Measurements from ENCODE around the gene GC. TPM values are rescaled to one million over a fixed set of nuclear protein-coding genes. Genes with fewer than 3 reads are reported as not detected.

The GC gene
- total RNA-seq, 1 experiment from 2014 or later: 1.8 TPM

GRCh38 chr4:71711985-71712348 lies 71.9 kb downstream of the GC start:
- H3K27ac ChIP-seq (ENCODE audit: low read depth, low read length): no peak overlapping the region
- intact Hi-C loops (cut with micrococcal nuclease): loop anchor here (2.0 to 5.0 kb wide), 5 partner anchors 441 to 1059 kb away; no protein-coding TSS in a partner anchor
- H3K9me2 ChIP-seq (ENCODE audit: insufficient read depth): no peaks in the 10 kb centered on the region
- DNase-seq (ENCODE audit: low read depth, low spot score): no peak
- no peak overlapping the region for H3K4me3 ChIP-seq (replicated peaks in 1 of 2; ENCODE audit: low read depth in 1 of 2, low read length in 2 of 2)
- H3K4me1 ChIP-seq (ENCODE audit: control insufficient read depth in 1 of 2, insufficient read depth in 2 of 2, low read length in 2 of 2): no peaks in the 10 kb centered on the region
- CTCF ChIA-PET: interaction anchor here (1.0 to 1.2 kb wide), 2 partner anchors 528 to 1111 kb away, joined by 4 read pairs; no protein-coding TSS in a partner anchor
- POLR2A ChIA-PET: no interaction called here
- no peak overlapping the region for H3K4me2 ChIP-seq (ENCODE audit: low read length)
- no peaks in the 10 kb centered on the region for H3K27me3 ChIP-seq (ENCODE audit: insufficient read depth, low read length)
- H3K79me2 ChIP-seq (ENCODE audit: insufficient read depth, low read length): no peaks in the 10 kb centered on the region
- no peaks in the 10 kb centered on the region for H4K20me1 ChIP-seq (ENCODE audit: insufficient read depth)
- no peak for ATAC-seq
- H3K9ac ChIP-seq (ENCODE audit: low read length): no peak overlapping the region
- no TSS peak for BruUV-seq (replicated peaks)
- no peaks in the 10 kb centered on the region for H3K9me3 ChIP-seq (ENCODE audit: control insufficient read depth in 1 of 2, insufficient read depth in 1 of 2, low read depth in 1 of 2, low read length in 2 of 2)
- H2AFZ ChIP-seq (ENCODE audit: low read depth, low read length, poor library complexity, severe bottlenecking): no peak overlapping the region
- RAD21 ChIA-PET (ENCODE audit: low non-redundant PET in 1 of 2, low total read pairs in 2 of 2, uncharacterized antibody in 2 of 2, unreplicated experiment in 2 of 2): no interaction called here
- H3K36me3 ChIP-seq (ENCODE audit: control insufficient read depth in 1 of 2, insufficient read depth in 2 of 2, low read length in 2 of 2): no peaks in the 10 kb centered on the region
- TF ChIP-seq FOSL1 (IDR thresholded peaks at IDR 0.05; ENCODE audit: low read depth) (no peak), JUND (IDR thresholded peaks at IDR 0.05) (no peak), EZH2 (IDR thresholded peaks at IDR 0.05) (no peak), MAX (IDR thresholded peaks at IDR 0.05) (no peak), REST (IDR thresholded peaks at IDR 0.05; ENCODE audit: low read depth) (no peak), YY1 (IDR thresholded peaks at IDR 0.05; ENCODE audit: extremely low read depth, insufficient replicate concordance, low read depth, low read length) (no peak), ATF3 (IDR thresholded peaks at IDR 0.05) (no peak)
